Liver (tissue), 9 donors: ENCODE data around the gene PNPLA2. TPM values are rescaled to one million over a fixed set of nuclear protein-coding genes. Genes with fewer than 3 reads are reported as not detected.

Experiments
- DNase-seq: peaks from one replicate; pipeline ENCODE4 v3.0.0-alpha.2; 2017; ENCODE audit warnings: low spot score
- H3K27ac ChIP-seq, 2 donors: one replicate each; pipeline ENCODE4 v1.7.0; 2013; ENCODE audit warnings: inconsistent platforms in 2 of 2, low read length in 2 of 2, control low read depth in 1 of 2, low read depth in 1 of 2, mild to moderate bottlenecking in 1 of 2
- H3K27me3 ChIP-seq, 4 donors: one replicate each; pipeline versions ENCODE4 v1.6.1 to v1.7.0; 2013; ENCODE audit warnings: low read length in 3 of 4, inconsistent platforms in 1 of 4, mild to moderate bottlenecking in 1 of 4, moderate library complexity in 1 of 4; ENCODE audit not compliant: control insufficient read depth in 4 of 4, insufficient read depth in 4 of 4
- H3K36me3 ChIP-seq, 4 donors: one replicate each; pipeline versions ENCODE4 v1.6.1 to v1.7.0; 2013; ENCODE audit warnings: low read length in 3 of 4, mild to moderate bottlenecking in 3 of 4, low read depth in 1 of 4, moderate library complexity in 1 of 4; ENCODE audit not compliant: control insufficient read depth in 4 of 4, insufficient read depth in 3 of 4
- H3K4me1 ChIP-seq, 4 donors: one replicate each; pipeline versions ENCODE4 v1.6.1 to v1.7.0; 2013; ENCODE audit warnings: low read length in 3 of 4, mild to moderate bottlenecking in 3 of 4, moderate library complexity in 1 of 4; ENCODE audit not compliant: control insufficient read depth in 4 of 4, insufficient read depth in 4 of 4
- H3K4me3 ChIP-seq, 3 donors: one replicate each; pipeline versions ENCODE4 v1.6.1 to v1.7.0; 2013; ENCODE audit warnings: low read length in 3 of 3, control low read depth in 1 of 3, low read depth in 1 of 3, mild to moderate bottlenecking in 1 of 3
- H3K9ac ChIP-seq, 2 donors: one replicate each; pipeline ENCODE4 v1.7.0; 2013; ENCODE audit warnings: low read length in 2 of 2, mild to moderate bottlenecking in 2 of 2, moderate library complexity in 2 of 2, control low read depth in 1 of 2, low read depth in 1 of 2
- H3K9me3 ChIP-seq, 4 donors: one replicate each; pipeline versions ENCODE4 v1.6.1 to v1.7.0; 2013; ENCODE audit warnings: low read length in 3 of 4; ENCODE audit not compliant: control insufficient read depth in 4 of 4
- EGR1 ChIP-seq, 2 donors: IDR thresholded peaks; 2 replicates each; pipeline ENCODE4 v1.6.1; 2016 to 2018; ENCODE audit warnings: antibody characterized with exemption in 2 of 2, low read depth in 2 of 2
- FOXA1 ChIP-seq: IDR thresholded peaks from 2 replicates; pipeline ENCODE4 v1.6.1; 2016; ENCODE audit warnings: antibody characterized with exemption
- FOXA2 ChIP-seq: IDR thresholded peaks from 2 replicates; pipeline ENCODE4 v1.6.1; 2016; ENCODE audit warnings: antibody characterized with exemption
- GABPA ChIP-seq, 2 donors: IDR thresholded peaks in 1 of 2; conservative IDR thresholded peaks in 1 of 2; 2 replicates each; pipeline ENCODE4 v1.6.1; 2016; ENCODE audit warnings: antibody characterized with exemption in 2 of 2, mild to moderate bottlenecking in 1 of 2, moderate library complexity in 1 of 2
- HNF4A ChIP-seq, 2 donors: conservative IDR thresholded peaks; 2 replicates each; pipeline ENCODE4 v1.6.1; 2016; ENCODE audit warnings: antibody characterized with exemption in 2 of 2, mild to moderate bottlenecking in 2 of 2
- NR2F2 ChIP-seq: IDR thresholded peaks from 2 replicates; pipeline ENCODE4 v1.6.1; 2016; ENCODE audit warnings: antibody characterized with exemption
- RAD21 ChIP-seq, 2 donors: IDR thresholded peaks; 2 replicates each; pipeline ENCODE4 v1.6.1; 2016; ENCODE audit warnings: antibody characterized with exemption in 2 of 2, mild to moderate bottlenecking in 2 of 2
- SP1 ChIP-seq: IDR thresholded peaks from 2 replicates; pipeline ENCODE4 v1.6.1; 2018; ENCODE audit warnings: antibody characterized with exemption, mild to moderate bottlenecking
- TAF1 ChIP-seq: conservative IDR thresholded peaks from 2 replicates; pipeline ENCODE4 v1.6.1; 2016; ENCODE audit warnings: antibody characterized with exemption, mild to moderate bottlenecking
- YY1 ChIP-seq: IDR thresholded peaks from 2 replicates; pipeline ENCODE4 v1.6.1; 2016; ENCODE audit warnings: antibody characterized with exemption, mild to moderate bottlenecking
- WGBS: extraction: QIAGEN DNeasy Blood & Tissue Kit; methylation state at CpG from one replicate; pipeline ENCODE4 v1.1.7; 2013; 5-methylcytosine and 5-hydroxymethylcytosine counted together
- polyA plus RNA-seq, 2 donors: library from polyadenylated mRNA; stranded (reverse) in 1 of 2; unstranded in 1 of 2; fragments of 200-250 nt in 1 of 2; fragments of >200 nt in 1 of 2; fragmentation: Nextera tagmentation in 1 of 2; extraction: Ambion mirVana in 1 of 2; gene quantifications; one replicate each; pipeline versions ENCODE4 v1.2.1 to v1.2.3, GENCODE V29; 2013 to 2015
- total RNA-seq, 2 donors: library from RNA; depleted of rRNA; stranded (reverse); fragments of >200 nt; gene quantifications; one replicate each; pipeline ENCODE4 v1.2.3, GENCODE V29; 2014
- TF ChIP-seq, protein P1 (sequence below): IDR thresholded peaks from 2 replicates; pipeline ENCODE4 v1.6.1; 2016; ENCODE audit warnings: antibody characterized with exemption
- TF ChIP-seq, protein P2 (sequence below): IDR thresholded peaks from 2 replicates; pipeline ENCODE4 v1.6.1; 2016; ENCODE audit warnings: antibody characterized with exemption
- TF ChIP-seq, protein P3 (sequence below): fragments of 150-350 bp; IDR thresholded peaks from 2 replicates; pipeline ENCODE4 v1.5.1; 2017; ENCODE audit warnings: improper control_type of control experiment, low read depth, low read length; ENCODE audit not compliant: missing input control
- TF ChIP-seq, protein P4 (sequence below): IDR thresholded peaks from 2 replicates; pipeline ENCODE4 v1.6.1; 2016; ENCODE audit warnings: antibody characterized with exemption, mild to moderate bottlenecking
- donor health status: healthy.
- donor health status: healthy.
- donor health status: healthy.
- donor health status: healthy.
- donor health status: healthy.

The PNPLA2 gene
- total and polyA plus RNA-seq, 4 donors: 13.7 to 58.9 (median 27.2) TPM

DNA sequence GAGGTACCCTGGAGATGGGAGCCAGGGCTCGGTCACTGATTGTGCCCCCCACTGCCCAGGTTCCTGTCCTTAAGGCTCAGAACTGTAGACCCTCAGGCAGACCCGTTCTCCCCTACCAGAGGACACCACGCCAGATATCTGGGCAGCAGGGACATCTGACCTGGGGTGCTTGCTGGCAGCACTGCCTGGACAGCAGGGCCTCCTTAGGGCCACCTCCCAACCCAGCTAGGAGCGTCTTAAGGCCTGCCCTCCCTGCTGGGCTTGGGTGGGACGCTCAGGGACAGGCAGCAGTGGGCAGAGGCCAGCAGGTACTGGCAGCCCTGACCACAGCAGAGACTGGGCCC is 20.5 kb downstream of the PNPLA2 start:
- H3K4me3 ChIP-seq: no peak overlapping the region
- H3K9ac ChIP-seq: no peak overlapping the region
- H3K36me3 ChIP-seq: peaks cover 5 to 28% (median 11%) of the 10 kb centered on the region in 4 donors
- H3K27me3 ChIP-seq: no peaks in the 10 kb centered on the region
- H3K9me3 ChIP-seq: no peaks in the 10 kb centered on the region
- TF ChIP-seq, protein P1, sequence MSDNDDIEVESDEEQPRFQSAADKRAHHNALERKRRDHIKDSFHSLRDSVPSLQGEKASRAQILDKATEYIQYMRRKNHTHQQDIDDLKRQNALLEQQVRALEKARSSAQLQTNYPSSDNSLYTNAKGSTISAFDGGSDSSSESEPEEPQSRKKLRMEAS: no peak
- TF ChIP-seq FOXA2 (no peak), EGR1 (IDR thresholded peaks at IDR 0.05; ENCODE audit: low read depth in 2 of 2) (no peak)
- no peak for DNase-seq
- no peak overlapping the region for H3K27ac ChIP-seq
- peaks cover 31 to 56% (median 39%) of the 10 kb centered on the region in 4 donors for H3K4me1 ChIP-seq
- 95% methylated on average over 5 of the region's 5 CpGs for WGBS

DNA sequence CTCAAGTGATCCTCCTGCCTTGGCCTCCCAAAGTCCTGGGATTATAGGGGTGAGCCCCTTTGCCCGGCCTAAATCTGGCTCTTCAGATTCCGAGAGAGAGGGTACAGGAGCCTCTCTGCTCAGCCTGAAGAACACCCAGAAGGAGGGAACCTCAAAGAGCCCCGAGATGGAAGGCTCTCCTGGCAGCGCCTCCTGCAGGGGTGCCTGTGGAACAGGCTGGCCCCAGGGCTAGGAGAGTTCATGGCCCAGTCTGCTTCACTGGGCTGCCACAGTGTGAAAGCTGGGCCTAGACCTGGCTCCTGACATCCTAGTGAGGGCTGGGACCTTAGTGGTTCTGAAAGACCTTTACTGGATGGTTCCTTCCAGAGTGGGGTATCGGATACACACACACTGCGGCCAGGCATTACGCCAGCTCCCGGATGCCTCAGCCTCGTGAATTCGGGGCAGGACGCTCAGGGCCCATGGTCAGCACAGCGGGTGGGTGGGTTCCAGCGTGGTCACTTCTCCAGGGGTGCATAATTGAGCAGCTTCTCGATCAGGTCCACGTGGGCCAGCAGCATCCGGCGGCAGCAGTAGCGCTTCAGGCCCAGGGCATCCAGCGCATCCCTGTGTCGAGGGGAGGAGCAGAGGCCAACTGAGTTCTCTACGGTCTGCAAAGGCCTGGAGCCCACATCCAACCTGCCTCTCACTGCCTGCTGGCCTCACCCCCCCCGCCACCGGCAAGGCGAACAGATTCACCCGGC is 21.3 kb downstream of the PNPLA2 start:
- H3K27me3 ChIP-seq: no peaks in the 10 kb centered on the region
- H3K9ac ChIP-seq: no peak overlapping the region
- no peak overlapping the region for H3K27ac ChIP-seq
- H3K4me1 ChIP-seq: peaks cover 28 to 55% (median 38%) of the 10 kb centered on the region in 4 donors
- no peaks in the 10 kb centered on the region for H3K9me3 ChIP-seq
- no peak for DNase-seq
- WGBS: 88% methylated on average over 25 of the region's 25 CpGs
- H3K4me3 ChIP-seq: no peak overlapping the region
- peaks cover 5 to 28% (median 11%) of the 10 kb centered on the region in 4 donors for H3K36me3 ChIP-seq
- peak in 1 of 2 donors; percentile 7 for TF ChIP-seq RAD21 (IDR thresholded peaks at IDR 0.05)
- TF ChIP-seq, protein P2, sequence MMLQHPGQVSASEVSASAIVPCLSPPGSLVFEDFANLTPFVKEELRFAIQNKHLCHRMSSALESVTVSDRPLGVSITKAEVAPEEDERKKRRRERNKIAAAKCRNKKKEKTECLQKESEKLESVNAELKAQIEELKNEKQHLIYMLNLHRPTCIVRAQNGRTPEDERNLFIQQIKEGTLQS: no peak

DNA sequence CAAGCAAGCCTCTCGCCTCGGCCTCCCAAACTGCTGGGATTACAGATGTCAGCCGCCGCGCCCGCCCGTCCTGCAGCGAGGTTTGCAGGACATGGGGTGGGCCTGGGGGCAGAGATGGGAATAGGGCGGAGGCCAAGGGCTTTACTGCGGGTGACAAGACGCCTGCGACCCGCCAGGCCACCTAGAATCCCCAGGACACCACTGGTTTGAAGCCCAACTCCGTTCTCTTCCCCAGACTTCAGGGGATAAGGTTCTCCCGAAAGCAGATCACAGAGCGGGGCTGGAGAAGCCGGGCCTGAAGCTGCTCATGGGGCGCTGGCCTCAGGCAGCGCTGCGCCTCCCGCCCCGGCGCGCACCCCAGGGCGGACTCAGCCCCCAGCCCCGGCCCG is 23.3 kb downstream of the PNPLA2 start:
- peak overlapping the region; percentile 69 to 89 for H3K9ac ChIP-seq
- no peaks in the 10 kb centered on the region for H3K9me3 ChIP-seq
- DNase-seq: no peak
- under 1% methylated on average over 27 of the region's 27 CpGs for WGBS
- H3K27ac ChIP-seq: peak overlapping the region; percentile 76 to 90
- no peaks in the 10 kb centered on the region for H3K27me3 ChIP-seq
- H3K36me3 ChIP-seq: peaks cover 5 to 26% (median 10%) of the 10 kb centered on the region in 4 donors
- TF ChIP-seq, protein P3, sequence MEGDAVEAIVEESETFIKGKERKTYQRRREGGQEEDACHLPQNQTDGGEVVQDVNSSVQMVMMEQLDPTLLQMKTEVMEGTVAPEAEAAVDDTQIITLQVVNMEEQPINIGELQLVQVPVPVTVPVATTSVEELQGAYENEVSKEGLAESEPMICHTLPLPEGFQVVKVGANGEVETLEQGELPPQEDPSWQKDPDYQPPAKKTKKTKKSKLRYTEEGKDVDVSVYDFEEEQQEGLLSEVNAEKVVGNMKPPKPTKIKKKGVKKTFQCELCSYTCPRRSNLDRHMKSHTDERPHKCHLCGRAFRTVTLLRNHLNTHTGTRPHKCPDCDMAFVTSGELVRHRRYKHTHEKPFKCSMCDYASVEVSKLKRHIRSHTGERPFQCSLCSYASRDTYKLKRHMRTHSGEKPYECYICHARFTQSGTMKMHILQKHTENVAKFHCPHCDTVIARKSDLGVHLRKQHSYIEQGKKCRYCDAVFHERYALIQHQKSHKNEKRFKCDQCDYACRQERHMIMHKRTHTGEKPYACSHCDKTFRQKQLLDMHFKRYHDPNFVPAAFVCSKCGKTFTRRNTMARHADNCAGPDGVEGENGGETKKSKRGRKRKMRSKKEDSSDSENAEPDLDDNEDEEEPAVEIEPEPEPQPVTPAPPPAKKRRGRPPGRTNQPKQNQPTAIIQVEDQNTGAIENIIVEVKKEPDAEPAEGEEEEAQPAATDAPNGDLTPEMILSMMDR: no peak
- TF ChIP-seq EGR1 (IDR thresholded peaks at IDR 0.05; ENCODE audit: low read depth in 2 of 2) (no peak), HNF4A (conservative IDR thresholded peaks at IDR 0.05) (no peak), SP1 (no peak), TAF1 (no peak), NR2F2 (no peak), YY1 (no peak), RAD21 (IDR thresholded peaks at IDR 0.05) (no peak), FOXA1 (no peak), GABPA (IDR thresholded peaks at IDR 0.05 in 1 of 2, conservative IDR thresholded peaks at IDR 0.05 in 1 of 2) (no peak)
- TF ChIP-seq, protein P4, sequence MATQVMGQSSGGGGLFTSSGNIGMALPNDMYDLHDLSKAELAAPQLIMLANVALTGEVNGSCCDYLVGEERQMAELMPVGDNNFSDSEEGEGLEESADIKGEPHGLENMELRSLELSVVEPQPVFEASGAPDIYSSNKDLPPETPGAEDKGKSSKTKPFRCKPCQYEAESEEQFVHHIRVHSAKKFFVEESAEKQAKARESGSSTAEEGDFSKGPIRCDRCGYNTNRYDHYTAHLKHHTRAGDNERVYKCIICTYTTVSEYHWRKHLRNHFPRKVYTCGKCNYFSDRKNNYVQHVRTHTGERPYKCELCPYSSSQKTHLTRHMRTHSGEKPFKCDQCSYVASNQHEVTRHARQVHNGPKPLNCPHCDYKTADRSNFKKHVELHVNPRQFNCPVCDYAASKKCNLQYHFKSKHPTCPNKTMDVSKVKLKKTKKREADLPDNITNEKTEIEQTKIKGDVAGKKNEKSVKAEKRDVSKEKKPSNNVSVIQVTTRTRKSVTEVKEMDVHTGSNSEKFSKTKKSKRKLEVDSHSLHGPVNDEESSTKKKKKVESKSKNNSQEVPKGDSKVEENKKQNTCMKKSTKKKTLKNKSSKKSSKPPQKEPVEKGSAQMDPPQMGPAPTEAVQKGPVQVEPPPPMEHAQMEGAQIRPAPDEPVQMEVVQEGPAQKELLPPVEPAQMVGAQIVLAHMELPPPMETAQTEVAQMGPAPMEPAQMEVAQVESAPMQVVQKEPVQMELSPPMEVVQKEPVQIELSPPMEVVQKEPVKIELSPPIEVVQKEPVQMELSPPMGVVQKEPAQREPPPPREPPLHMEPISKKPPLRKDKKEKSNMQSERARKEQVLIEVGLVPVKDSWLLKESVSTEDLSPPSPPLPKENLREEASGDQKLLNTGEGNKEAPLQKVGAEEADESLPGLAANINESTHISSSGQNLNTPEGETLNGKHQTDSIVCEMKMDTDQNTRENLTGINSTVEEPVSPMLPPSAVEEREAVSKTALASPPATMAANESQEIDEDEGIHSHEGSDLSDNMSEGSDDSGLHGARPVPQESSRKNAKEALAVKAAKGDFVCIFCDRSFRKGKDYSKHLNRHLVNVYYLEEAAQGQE: no peak
- TF ChIP-seq, protein P2: no peak
- TF ChIP-seq, protein P1: no peak
- peaks cover 22 to 58% (median 35%) of the 10 kb centered on the region in 4 donors for H3K4me1 ChIP-seq
- H3K4me3 ChIP-seq: peak overlapping the region; percentile 96 to 100 (median 97)
